GM12873 (cell line): ENCODE results near the gene ACACB.

Source experiments
- TF ChIP-seq, protein P1 (sequence below): IDR thresholded peaks from 2 replicates; pipeline ENCODE4 v1.5.1; 2012; ENCODE audit warnings: low read depth, mild to moderate bottlenecking, moderate library complexity, low read length, control low read depth; ENCODE audit not compliant: insufficient read depth; ENCODE audit errors: missing control alignments

ACACB gene

DNA sequence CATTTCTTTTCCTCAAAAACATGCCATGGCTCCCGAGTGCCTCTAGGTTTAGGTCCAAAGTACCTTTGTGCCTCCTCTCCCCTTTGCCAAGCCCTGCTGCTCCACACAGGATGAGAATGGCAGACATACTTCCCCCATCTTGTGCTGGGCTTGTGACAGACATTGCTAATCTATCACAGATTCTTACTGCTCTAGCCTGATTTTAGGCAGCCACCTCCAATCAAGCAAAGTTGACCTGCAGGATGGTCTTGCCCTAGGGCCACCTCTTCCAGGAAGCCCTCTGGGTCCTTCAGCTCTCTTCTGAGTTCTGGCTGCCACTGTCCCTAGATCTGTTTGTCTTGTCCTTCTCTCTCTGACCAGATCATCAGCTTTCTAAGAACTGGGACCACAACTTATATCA lies 172.2 kb downstream of the ACACB start:
- TF ChIP-seq, protein P1, sequence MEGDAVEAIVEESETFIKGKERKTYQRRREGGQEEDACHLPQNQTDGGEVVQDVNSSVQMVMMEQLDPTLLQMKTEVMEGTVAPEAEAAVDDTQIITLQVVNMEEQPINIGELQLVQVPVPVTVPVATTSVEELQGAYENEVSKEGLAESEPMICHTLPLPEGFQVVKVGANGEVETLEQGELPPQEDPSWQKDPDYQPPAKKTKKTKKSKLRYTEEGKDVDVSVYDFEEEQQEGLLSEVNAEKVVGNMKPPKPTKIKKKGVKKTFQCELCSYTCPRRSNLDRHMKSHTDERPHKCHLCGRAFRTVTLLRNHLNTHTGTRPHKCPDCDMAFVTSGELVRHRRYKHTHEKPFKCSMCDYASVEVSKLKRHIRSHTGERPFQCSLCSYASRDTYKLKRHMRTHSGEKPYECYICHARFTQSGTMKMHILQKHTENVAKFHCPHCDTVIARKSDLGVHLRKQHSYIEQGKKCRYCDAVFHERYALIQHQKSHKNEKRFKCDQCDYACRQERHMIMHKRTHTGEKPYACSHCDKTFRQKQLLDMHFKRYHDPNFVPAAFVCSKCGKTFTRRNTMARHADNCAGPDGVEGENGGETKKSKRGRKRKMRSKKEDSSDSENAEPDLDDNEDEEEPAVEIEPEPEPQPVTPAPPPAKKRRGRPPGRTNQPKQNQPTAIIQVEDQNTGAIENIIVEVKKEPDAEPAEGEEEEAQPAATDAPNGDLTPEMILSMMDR = no peak

DNA sequence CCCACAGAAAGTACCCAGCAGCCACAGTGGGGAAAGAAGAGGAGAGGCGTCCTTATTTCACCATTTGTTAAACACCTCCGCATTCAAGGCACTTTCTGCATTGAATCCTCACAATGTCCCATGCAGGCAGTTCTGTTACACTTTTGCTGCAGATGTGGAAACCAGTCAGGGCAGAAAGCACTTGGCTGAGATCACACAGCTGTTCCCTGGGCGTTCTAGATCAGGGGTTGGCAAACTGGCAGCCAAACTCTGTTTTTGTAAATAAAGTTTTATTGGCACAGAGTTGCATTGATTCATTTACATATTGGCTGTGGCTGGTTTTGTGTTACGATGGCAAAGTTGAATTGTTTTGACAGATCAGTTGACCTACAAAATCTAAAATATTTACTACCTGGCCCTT lies 172.6 kb downstream of the ACACB start:
- TF ChIP-seq, protein P1 = no peak

DNA sequence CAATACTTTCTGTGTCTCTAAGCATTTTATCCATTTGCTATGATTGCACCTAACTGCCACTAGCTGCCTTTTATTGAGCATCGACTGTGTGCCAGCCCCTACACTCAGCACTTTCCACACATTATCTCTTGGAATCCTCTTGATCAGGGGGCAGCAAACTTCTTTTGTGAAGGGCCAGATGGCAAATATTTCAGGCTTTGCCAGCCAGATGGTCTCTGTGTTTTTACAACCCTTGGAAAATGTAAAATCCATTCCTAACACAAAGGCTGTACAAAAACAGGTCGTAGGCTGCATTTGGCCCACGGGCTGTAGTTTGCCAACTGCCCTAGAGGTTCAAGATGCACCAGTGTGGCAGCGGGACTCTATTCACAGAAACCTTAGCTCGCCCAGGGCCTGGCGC lies 173.2 kb downstream of the ACACB start:
- TF ChIP-seq, protein P1 = no peak

DNA sequence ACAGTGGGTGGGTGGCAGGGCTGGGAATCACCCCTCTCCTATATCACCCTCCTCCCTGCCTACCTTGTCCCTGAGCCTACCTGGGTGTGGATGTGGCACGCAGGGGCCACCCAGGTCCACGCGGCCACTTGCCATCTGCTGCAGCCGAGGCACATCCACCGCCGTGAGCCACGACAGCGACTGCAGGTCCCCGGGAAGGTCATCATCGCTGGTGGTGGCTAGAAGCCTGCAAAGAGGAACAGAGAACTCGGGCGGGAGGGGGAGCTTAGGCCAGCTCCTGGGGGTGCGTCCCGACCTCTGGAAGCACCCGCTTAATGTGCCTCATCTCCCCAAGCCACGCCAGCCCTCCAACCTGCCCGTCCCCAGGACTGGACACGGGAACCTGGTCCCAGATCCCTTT lies 173.7 kb downstream of the ACACB start:
- TF ChIP-seq, protein P1 = no peak

DNA sequence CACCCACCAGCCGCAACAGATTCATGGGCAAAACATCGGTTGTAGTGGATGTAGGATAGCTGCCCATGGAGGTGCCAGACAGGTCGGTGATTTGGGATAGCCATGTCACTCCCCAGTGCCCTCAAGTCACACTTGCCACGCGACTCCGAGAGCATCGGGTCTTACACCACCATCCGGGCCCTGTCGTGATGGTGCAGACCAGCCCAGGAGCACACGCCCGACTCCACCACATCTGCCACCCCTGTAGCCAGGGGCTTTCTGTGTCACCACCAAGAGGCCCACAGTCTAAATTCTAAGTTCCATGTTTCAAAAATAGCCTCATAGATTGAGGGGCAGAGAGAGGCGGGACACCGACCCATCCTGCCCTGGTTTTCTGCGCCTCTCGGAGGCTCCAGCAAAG lies 174.7 kb downstream of the ACACB start:
- TF ChIP-seq, protein P1 = no peak

DNA sequence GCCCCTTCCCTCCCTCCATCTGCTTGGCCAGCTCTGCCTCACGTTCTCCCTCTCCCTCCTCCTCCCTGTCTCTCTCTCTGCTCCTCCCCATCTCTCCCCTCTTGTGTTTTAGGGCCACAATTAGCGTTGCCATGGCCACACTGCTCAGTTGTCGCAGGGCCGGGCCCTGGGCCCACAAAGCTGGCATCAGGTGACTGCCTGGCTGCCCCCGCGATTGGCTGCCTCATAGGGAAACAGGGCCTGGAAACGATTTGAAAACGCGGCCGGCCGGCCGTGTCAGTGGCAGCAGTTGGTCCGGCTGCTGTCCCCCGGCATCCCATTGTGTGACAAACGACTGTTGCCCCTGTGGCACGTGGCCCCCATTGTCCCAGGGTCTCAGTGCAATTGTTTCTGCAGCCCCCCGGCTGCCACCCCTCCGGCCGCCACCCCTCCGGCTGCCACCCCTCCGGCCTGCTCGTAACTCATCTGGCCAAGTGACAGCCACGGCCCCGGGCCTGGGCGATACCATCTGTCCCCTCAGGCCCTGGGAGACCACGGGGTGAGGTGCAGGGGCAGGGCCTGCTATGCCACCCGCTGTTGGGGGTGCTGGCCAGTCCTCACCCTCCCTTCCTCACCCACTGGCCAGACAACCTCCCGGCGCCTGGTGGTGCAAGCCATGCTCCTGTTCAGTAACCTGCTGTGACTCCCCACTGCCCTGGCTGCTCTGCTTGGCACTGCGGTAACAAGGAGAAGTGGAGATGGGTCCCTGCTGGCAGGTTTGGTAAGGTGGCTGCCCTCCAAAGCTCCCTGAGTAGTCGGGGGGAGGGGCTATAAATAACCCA lies 175.3 kb downstream of the ACACB start:
- TF ChIP-seq, protein P1 = no peak

DNA sequence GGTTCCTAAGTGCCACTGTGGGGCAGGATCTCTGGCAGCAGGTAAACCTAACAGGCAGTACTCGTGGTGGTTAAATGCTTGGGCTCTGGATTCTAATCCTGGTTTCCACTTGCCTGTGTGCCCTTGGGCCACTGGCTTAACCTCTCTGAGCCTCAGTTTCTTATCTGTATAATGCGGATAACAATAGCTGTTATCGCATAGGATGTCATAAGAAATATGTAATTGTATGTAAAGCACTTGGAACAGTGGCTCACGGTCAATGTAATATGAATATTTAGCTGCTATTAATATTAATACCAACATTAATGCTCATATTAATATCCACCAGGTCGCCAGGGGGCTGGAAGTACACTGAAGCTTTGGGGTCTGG lies 175.9 kb downstream of the ACACB start:
- TF ChIP-seq, protein P1 = no peak
